ENCODE results near the gene FAU.
A peak's percentile ranks its signal among the peaks of the same experiment; 100 is the strongest.

The FAU gene

DNA sequence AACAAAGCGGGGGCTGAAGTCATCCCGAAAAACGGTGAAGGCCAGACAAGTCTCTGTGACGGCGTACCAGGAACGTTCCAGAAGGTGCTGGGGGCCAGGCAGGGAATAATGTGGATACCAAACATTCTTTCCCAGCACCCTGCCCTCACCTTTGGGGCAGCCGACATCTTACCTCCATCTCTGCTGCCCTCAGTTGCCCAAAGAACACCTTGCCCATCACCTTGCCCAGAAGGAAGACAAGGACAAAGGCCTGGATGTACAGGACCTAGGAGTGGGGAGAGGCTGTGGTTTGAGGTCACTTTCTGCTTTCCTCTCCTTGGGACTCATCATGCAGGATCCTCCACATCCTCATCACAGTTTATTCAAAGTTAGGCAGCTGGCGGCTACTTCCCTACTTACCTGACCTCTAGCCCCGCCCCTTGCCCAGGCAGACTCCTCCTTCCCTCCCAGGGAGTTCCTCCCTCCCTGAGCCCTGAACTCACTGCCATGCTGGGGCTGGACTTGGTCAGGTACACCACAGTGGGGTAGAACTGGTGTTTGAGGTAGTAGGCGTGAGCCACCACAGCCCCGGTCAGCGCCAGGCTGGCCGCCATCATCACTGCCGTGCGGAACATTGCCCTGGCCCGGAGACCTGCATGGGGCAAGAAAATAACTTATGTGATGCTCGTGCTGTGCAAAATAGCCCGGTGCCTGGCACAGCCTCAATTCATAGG, 11.2 kb upstream of the FAU start:
- Histone ChIP-seq H3K4me3 (ENCODE audit: insufficient read depth in 1 of 2, low read depth in 1 of 2, low read length in 2 of 2) (peak overlapping the region; percentile 93), H4K8ac (ENCODE audit: low read length) (no peak overlapping the region), H3K27ac (ENCODE audit: low read length, poor library complexity, severe bottlenecking) (no peak overlapping the region), H2AK5ac (ENCODE audit: low read length, severe bottlenecking) (no peak overlapping the region), H3K79me1 (replicated peaks; ENCODE audit: low read length, poor library complexity, severe bottlenecking) (peaks cover 21% of the 10 kb centered on the region), H3K23ac (ENCODE audit: low read length in 2 of 2) (no peak overlapping the region), H3K4me1 (ENCODE audit: control insufficient read depth, insufficient read depth, low read depth, low read length) (peaks cover 23% of the 10 kb centered on the region), H3K18ac (ENCODE audit: low read depth in 1 of 2, low read length in 2 of 2) (peak overlapping the region in 1 of 2 experiments; percentile 99), H3K4me2 (ENCODE audit: low read length, poor library complexity, severe bottlenecking) (peak overlapping the region; percentile 91), H3K4ac (ENCODE audit: low read depth in 1 of 2, low read length in 2 of 2) (no peak overlapping the region), H3K9me3 (ENCODE audit: control insufficient read depth, low read length) (no peaks in the 10 kb centered on the region), H3K9ac (ENCODE audit: low read length) (peak overlapping the region; percentile 99), H3K36me3 (ENCODE audit: control insufficient read depth in 1 of 2, insufficient read depth in 2 of 2, low read depth in 1 of 2, low read length in 2 of 2) (peaks cover 45 to 48% of the 10 kb centered on the region in 2 experiments), H2AFZ (ENCODE audit: low read depth, low read length) (no peak overlapping the region), H2BK12ac (ENCODE audit: low read length in 2 of 2) (no peak overlapping the region), H2BK5ac (ENCODE audit: low read depth, low read length, poor library complexity, severe bottlenecking) (no peak overlapping the region), H4K91ac (ENCODE audit: low read length) (no peak overlapping the region), H3K14ac (ENCODE audit: low read length in 2 of 2) (no peak overlapping the region), H3K27me3 (ENCODE audit: control insufficient read depth in 1 of 2, insufficient read depth in 1 of 2, low read length in 2 of 2) (no peaks in the 10 kb centered on the region), H2BK120ac (ENCODE audit: low read depth, low read length) (no peak overlapping the region), H2BK15ac (ENCODE audit: low read depth, poor library complexity, severe bottlenecking) (no peak overlapping the region)
- DNase-seq, result peak; percentile 17
- 79% methylated on average over 17 of the region's 18 CpGs for WGBS

DNA sequence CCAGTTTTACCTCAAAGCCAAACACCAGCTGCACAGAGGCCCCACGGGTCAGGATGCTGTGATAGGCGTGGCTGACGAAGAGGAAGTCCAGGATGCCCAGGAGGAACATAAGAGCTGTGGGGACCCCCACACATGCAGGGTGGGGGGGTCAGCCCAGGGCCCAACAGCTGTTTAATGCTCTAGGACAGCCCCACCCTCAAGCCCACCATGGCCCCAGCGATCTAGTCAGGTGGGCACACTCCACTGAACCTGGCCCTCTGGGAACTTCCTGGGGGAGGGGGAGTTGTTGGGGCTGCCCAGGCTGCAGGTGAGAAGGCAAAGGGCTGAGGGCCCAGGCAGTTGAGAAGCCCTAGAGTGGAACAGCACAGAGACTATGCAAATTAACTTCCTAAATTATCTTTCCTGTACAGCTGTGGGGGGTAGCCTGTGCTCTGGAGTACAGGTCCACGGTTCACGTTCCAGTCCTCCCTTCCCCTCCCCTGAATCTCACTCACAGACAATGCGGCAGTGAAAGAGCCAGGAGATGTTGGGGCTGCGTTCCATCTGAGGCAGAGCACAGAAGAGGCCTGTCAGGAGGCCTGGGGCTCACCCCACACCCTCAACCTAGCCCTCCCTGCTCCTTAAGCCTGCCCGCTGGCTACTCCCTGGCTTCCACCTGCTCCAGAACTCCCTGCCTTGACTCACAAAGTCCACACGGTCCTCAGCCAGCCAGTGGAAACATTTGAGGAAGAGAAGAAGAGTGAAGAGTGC, 10.5 kb upstream of the FAU start:
- Histone ChIP-seq H3K9ac (ENCODE audit: low read length) (peak overlapping the region; percentile 99), H3K79me1 (replicated peaks; ENCODE audit: low read length, poor library complexity, severe bottlenecking) (peaks cover 26% of the 10 kb centered on the region), H3K14ac (ENCODE audit: low read length in 2 of 2) (no peak overlapping the region), H3K4ac (ENCODE audit: low read depth in 1 of 2, low read length in 2 of 2) (no peak overlapping the region), H3K27ac (ENCODE audit: low read length, poor library complexity, severe bottlenecking) (no peak overlapping the region), H2AFZ (ENCODE audit: low read depth, low read length) (no peak overlapping the region), H3K23ac (ENCODE audit: low read length in 2 of 2) (no peak overlapping the region), H3K4me3 (ENCODE audit: insufficient read depth in 1 of 2, low read depth in 1 of 2, low read length in 2 of 2) (peak overlapping the region in 1 of 2 experiments; percentile 93), H3K36me3 (ENCODE audit: control insufficient read depth in 1 of 2, insufficient read depth in 2 of 2, low read depth in 1 of 2, low read length in 2 of 2) (peaks cover 52 to 55% of the 10 kb centered on the region in 2 experiments), H4K91ac (ENCODE audit: low read length) (no peak overlapping the region), H4K8ac (ENCODE audit: low read length) (no peak overlapping the region), H3K4me1 (ENCODE audit: control insufficient read depth, insufficient read depth, low read depth, low read length) (peaks cover 23% of the 10 kb centered on the region), H2AK5ac (ENCODE audit: low read length, severe bottlenecking) (no peak overlapping the region), H3K18ac (ENCODE audit: low read depth in 1 of 2, low read length in 2 of 2) (no peak overlapping the region), H2BK5ac (ENCODE audit: low read depth, low read length, poor library complexity, severe bottlenecking) (no peak overlapping the region), H2BK120ac (ENCODE audit: low read depth, low read length) (no peak overlapping the region), H2BK12ac (ENCODE audit: low read length in 2 of 2) (no peak overlapping the region), H2BK15ac (ENCODE audit: low read depth, poor library complexity, severe bottlenecking) (no peak overlapping the region), H3K9me3 (ENCODE audit: control insufficient read depth, low read length) (no peaks in the 10 kb centered on the region), H3K4me2 (ENCODE audit: low read length, poor library complexity, severe bottlenecking) (no peak overlapping the region), H3K27me3 (ENCODE audit: control insufficient read depth in 1 of 2, insufficient read depth in 1 of 2, low read length in 2 of 2) (no peaks in the 10 kb centered on the region)
- 89% methylated on average over 8 of the region's 10 CpGs for WGBS
- no peak for DNase-seq

DNA sequence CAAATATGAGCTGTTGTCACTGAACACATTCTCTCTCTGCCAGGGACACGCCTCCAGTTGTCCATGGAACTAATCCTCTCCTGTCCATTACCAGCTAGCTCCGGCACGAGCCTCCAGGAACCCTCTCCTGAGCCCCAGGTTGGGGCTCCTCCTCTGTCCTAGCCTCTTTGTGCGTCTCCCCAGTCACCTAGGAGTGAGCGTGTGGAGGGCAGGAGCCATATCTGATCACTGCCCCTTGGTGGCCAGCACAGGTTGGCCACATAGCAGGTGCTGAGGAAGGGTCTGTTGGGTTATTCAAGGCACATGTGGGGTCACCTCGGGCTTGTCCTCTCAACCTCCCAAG, 9.9 kb upstream of the FAU start:
- peaks cover 57 to 60% of the 10 kb centered on the region in 2 experiments for H3K36me3 ChIP-seq (ENCODE audit: control insufficient read depth in 1 of 2, insufficient read depth in 2 of 2, low read depth in 1 of 2, low read length in 2 of 2)
- H4K91ac ChIP-seq (ENCODE audit: low read length), result no peak overlapping the region
- no peak overlapping the region for H3K4ac ChIP-seq (ENCODE audit: low read depth in 1 of 2, low read length in 2 of 2)
- no peak overlapping the region for H3K23ac ChIP-seq (ENCODE audit: low read length in 2 of 2)
- no peak overlapping the region for H2BK15ac ChIP-seq (ENCODE audit: low read depth, poor library complexity, severe bottlenecking)
- H2BK12ac ChIP-seq (ENCODE audit: low read length in 2 of 2), result no peak overlapping the region
- WGBS, result 96% methylated on average over 5 of the region's 6 CpGs
- H3K4me1 ChIP-seq (ENCODE audit: control insufficient read depth, insufficient read depth, low read depth, low read length), result peaks cover 23% of the 10 kb centered on the region
- DNase-seq, result no peak
- peaks cover 26% of the 10 kb centered on the region for H3K79me1 ChIP-seq (replicated peaks; ENCODE audit: low read length, poor library complexity, severe bottlenecking)
- H3K14ac ChIP-seq (ENCODE audit: low read length in 2 of 2), result no peak overlapping the region
- H2AK5ac ChIP-seq (ENCODE audit: low read length, severe bottlenecking), result no peak overlapping the region
- no peak overlapping the region for H3K4me3 ChIP-seq (ENCODE audit: insufficient read depth in 1 of 2, low read depth in 1 of 2, low read length in 2 of 2)
- H3K18ac ChIP-seq (ENCODE audit: low read depth in 1 of 2, low read length in 2 of 2), result no peak overlapping the region
- H2AFZ ChIP-seq (ENCODE audit: low read depth, low read length), result no peak overlapping the region
- peak overlapping the region; percentile 30 for H3K9ac ChIP-seq (ENCODE audit: low read length)
- no peak overlapping the region for H3K4me2 ChIP-seq (ENCODE audit: low read length, poor library complexity, severe bottlenecking)
- H2BK5ac ChIP-seq (ENCODE audit: low read depth, low read length, poor library complexity, severe bottlenecking), result no peak overlapping the region
- H3K27me3 ChIP-seq (ENCODE audit: control insufficient read depth in 1 of 2, insufficient read depth in 1 of 2, low read length in 2 of 2), result no peaks in the 10 kb centered on the region
- H3K9me3 ChIP-seq (ENCODE audit: control insufficient read depth, low read length), result no peaks in the 10 kb centered on the region
- no peak overlapping the region for H2BK120ac ChIP-seq (ENCODE audit: low read depth, low read length)
- no peak overlapping the region for H3K27ac ChIP-seq (ENCODE audit: low read length, poor library complexity, severe bottlenecking)
- H4K8ac ChIP-seq (ENCODE audit: low read length), result no peak overlapping the region

DNA sequence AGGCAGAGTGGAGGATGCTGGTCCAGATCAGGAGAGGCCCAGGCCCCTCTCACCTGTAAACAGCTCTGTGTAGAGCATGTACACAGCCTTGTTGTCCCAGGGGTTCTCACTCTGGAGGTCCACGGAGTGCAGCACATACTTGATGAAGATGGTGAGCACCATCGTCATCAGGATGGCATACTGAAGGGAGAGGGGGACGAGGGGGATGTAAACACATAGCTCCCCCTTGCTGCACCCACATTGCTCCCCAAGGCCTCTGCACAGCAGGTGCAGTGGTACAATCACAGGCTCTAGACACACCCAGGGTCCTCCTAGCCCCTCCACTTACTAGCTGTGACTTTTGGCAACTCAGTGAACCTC, 9.5 kb upstream of the FAU start:
- Histone ChIP-seq H3K27ac (ENCODE audit: low read length, poor library complexity, severe bottlenecking) (no peak overlapping the region), H3K14ac (ENCODE audit: low read length in 2 of 2) (no peak overlapping the region), H3K9ac (ENCODE audit: low read length) (no peak overlapping the region), H2BK5ac (ENCODE audit: low read depth, low read length, poor library complexity, severe bottlenecking) (no peak overlapping the region), H3K27me3 (ENCODE audit: control insufficient read depth in 1 of 2, insufficient read depth in 1 of 2, low read length in 2 of 2) (no peaks in the 10 kb centered on the region), H3K4me2 (ENCODE audit: low read length, poor library complexity, severe bottlenecking) (no peak overlapping the region), H3K9me3 (ENCODE audit: control insufficient read depth, low read length) (no peaks in the 10 kb centered on the region), H3K36me3 (ENCODE audit: control insufficient read depth in 1 of 2, insufficient read depth in 2 of 2, low read depth in 1 of 2, low read length in 2 of 2) (peaks cover 62 to 65% of the 10 kb centered on the region in 2 experiments), H3K23ac (ENCODE audit: low read length in 2 of 2) (no peak overlapping the region), H2BK120ac (ENCODE audit: low read depth, low read length) (no peak overlapping the region), H3K18ac (ENCODE audit: low read depth in 1 of 2, low read length in 2 of 2) (no peak overlapping the region), H2BK12ac (ENCODE audit: low read length in 2 of 2) (no peak overlapping the region), H4K91ac (ENCODE audit: low read length) (no peak overlapping the region), H3K79me1 (replicated peaks; ENCODE audit: low read length, poor library complexity, severe bottlenecking) (peaks cover 28% of the 10 kb centered on the region), H3K4ac (ENCODE audit: low read depth in 1 of 2, low read length in 2 of 2) (no peak overlapping the region), H4K8ac (ENCODE audit: low read length) (no peak overlapping the region), H2AFZ (ENCODE audit: low read depth, low read length) (no peak overlapping the region), H3K4me1 (ENCODE audit: control insufficient read depth, insufficient read depth, low read depth, low read length) (peaks cover 23% of the 10 kb centered on the region), H3K4me3 (ENCODE audit: insufficient read depth in 1 of 2, low read depth in 1 of 2, low read length in 2 of 2) (no peak overlapping the region), H2BK15ac (ENCODE audit: low read depth, poor library complexity, severe bottlenecking) (no peak overlapping the region), H2AK5ac (ENCODE audit: low read length, severe bottlenecking) (no peak overlapping the region)
- WGBS, result 88% methylated on average over 3 of the region's 3 CpGs
- DNase-seq, result no peak
